HepG2 (cell line): Measurements from ENCODE around the gene CACNA1C. TPM values are rescaled to one million over a fixed set of nuclear protein-coding genes. Genes with fewer than 3 reads are reported as not detected.

ENCODE experiments used
- STAT5B ChIP-seq: sonication (generic); formaldehyde crosslinking; IDR thresholded peaks from 2 replicates; pipeline ENCODE4 v1.4.0; 2020; ENCODE audit warnings: missing genetic modification reagents
- ZNF407 ChIP-seq: sonication (generic); formaldehyde crosslinking; IDR thresholded peaks from one replicate; pipeline ENCODE4 v1.5.1; 2020; ENCODE audit warnings: mild to moderate bottlenecking, missing genetic modification reagents; ENCODE audit errors: not compliant biosample characterization
- ZNF792 ChIP-seq: IDR thresholded peaks from 2 replicates; pipeline ENCODE4 v1.6.1; 2016
- polyA plus RNA-seq, 8 experiments: library from polyadenylated mRNA; depleted of rRNA in 3 of 8; stranded (reverse) in 7 of 8; unstranded in 1 of 8; fragments of >200 nt; fragmentation: Illumina TruSeq in 4 of 8; extraction: Trizol in 4 of 8; gene quantifications; 2 replicates each; pipeline versions ENCODE4 v1.2.1 to v1.2.3, GENCODE V29; 2011 to 2016; ENCODE audit warnings: low read depth in 4 of 8, missing spikeins in 1 of 8, mixed read lengths in 1 of 8; ENCODE audit not compliant: insufficient read depth in 1 of 8
- total RNA-seq, 5 experiments: library from RNA; depleted of rRNA; stranded (reverse); fragments of >200 nt; fragmentation: Illumina TruSeq; extraction: Trizol; gene quantifications; 2 replicates each; pipeline ENCODE4 v1.2.3, GENCODE V29; 2016; ENCODE audit warnings: low read depth in 1 of 5

Gene CACNA1C
- total and polyA plus RNA-seq, 2 of the 13 experiments (the other 11 are each of a cell fraction or from before 2014, with no cell fraction given): not detected

GRCh38 chr12:2180737-2181082 is 127.9 kb downstream of the CACNA1C start (continued):
- TF ChIP-seq ZNF407 (CRISPR knock-in tag) (no peak), STAT5B (CRISPR knock-in tag) (no peak), ZNF792 (CRISPR knock-in tag) (no peak)
- TF ChIP-seq, all 625 proteins: peak for 0
